Measurements from ENCODE around the gene GPR37L1.
"Not testable (repeated sequence)": the region's sequence is repeated elsewhere in the genome, so short reads cannot be mapped to it uniquely, and the experiment has no call there.

Gene GPR37L1

GRCh38 chr1:202171292-202172014 lies 48.7 kb downstream of the GPR37L1 start:
- DNase-seq (ENCODE audit: low spot score), result no peak

GRCh38 chr1:202172015-202172355 lies 49.3 kb downstream of the GPR37L1 start:
- no peak for DNase-seq (ENCODE audit: low spot score)

- DNase-seq (ENCODE audit: low spot score), result no peak
Observed at GRCh38 chr1:202173993-202174392, 51.3 kb downstream of the GPR37L1 start.

- DNase-seq (ENCODE audit: low spot score), result no peak
Observed at GRCh38 chr1:202176949-202177927, 54.5 kb downstream of the GPR37L1 start.

GRCh38 chr1:202179828-202180750 lies 57.4 kb downstream of the GPR37L1 start:
- DNase-seq (ENCODE audit: low spot score), result no peak

- DNase-seq (ENCODE audit: low spot score), result not testable (repeated sequence)
Observed at GRCh38 chr1:202180751-202181139, 58.0 kb downstream of the GPR37L1 start.

GRCh38 chr1:202181586-202181985 lies 58.9 kb downstream of the GPR37L1 start:
- no peak for DNase-seq (ENCODE audit: low spot score)

- no peak for DNase-seq (ENCODE audit: low spot score)
Observed at GRCh38 chr1:202182040-202182877, 59.5 kb downstream of the GPR37L1 start.
